SJSA1 (cell line): Measurements from ENCODE around the gene SOX10. TPM values are rescaled to one million over a fixed set of nuclear protein-coding genes. Genes with fewer than 3 reads are reported as not detected.
"Not testable (repeated sequence)": the region's sequence is repeated elsewhere in the genome, so short reads cannot be mapped to it uniquely, and the experiment has no call there.

Experiments
- DNase-seq, 2 experiments: peaks; one replicate each; pipeline ENCODE4 v3.0.0-alpha.2; 2015 to 2020; ENCODE audit warnings: low spot score in 2 of 2, low read depth in 1 of 2
- H3K27ac ChIP-seq: fragments of 250-450 bp; sonication (Bioruptor Pico); 2 replicates; pipeline ENCODE4 v1.5.1; 2020; ENCODE audit warnings: mild to moderate bottlenecking, moderate library complexity
- H3K27me3 ChIP-seq: fragments of 250-450 bp; sonication (Bioruptor Pico); replicated peaks from 2 replicates; pipeline ENCODE4 v1.5.1; 2020; ENCODE audit warnings: mild to moderate bottlenecking, moderate library complexity
- H3K36me3 ChIP-seq: fragments of 250-450 bp; sonication (Bioruptor Pico); 2 replicates; pipeline ENCODE4 v1.5.1; 2020; ENCODE audit warnings: mild to moderate bottlenecking
- H3K4me1 ChIP-seq: fragments of 250-450 bp; sonication (Bioruptor Pico); replicated peaks from 2 replicates; pipeline ENCODE4 v1.6.1; 2021; ENCODE audit warnings: mild to moderate bottlenecking
- H3K4me3 ChIP-seq: fragments of 250-450 bp; sonication (Bioruptor Pico); 2 replicates; pipeline ENCODE4 v1.5.1; 2020; ENCODE audit warnings: mild to moderate bottlenecking
- H3K9me3 ChIP-seq: fragments of 250-450 bp; sonication (Bioruptor Pico); replicated peaks from 2 replicates; pipeline ENCODE4 v1.5.1; 2020; ENCODE audit warnings: mild to moderate bottlenecking
- total RNA-seq: library from RNA; depleted of rRNA; stranded (reverse); fragments of >200 nt; shearing (Covaris generic); gene quantifications from 2 replicates; pipeline ENCODE4 v1.2.3, GENCODE V29; 2014

The SOX10 gene
- total RNA-seq, 1 experiment from 2014 or later = not detected

GRCh38 chr22:37971475-37972434, 12.6 kb downstream of the SOX10 start:
- Histone ChIP-seq H3K27ac (no peak overlapping the region), H3K27me3 (no peaks in the 10 kb centered on the region), H3K4me3 (no peak overlapping the region), H3K4me1 (no peaks in the 10 kb centered on the region), H3K9me3 (no peaks in the 10 kb centered on the region), H3K36me3 (peaks cover 22% of the 10 kb centered on the region)
- DNase-seq = no peak

- H3K36me3 ChIP-seq = peaks cover 31% of the 10 kb centered on the region
- H3K27me3 ChIP-seq = no peaks in the 10 kb centered on the region
- no peak overlapping the region for H3K27ac ChIP-seq
- H3K4me1 ChIP-seq = no peaks in the 10 kb centered on the region
- DNase-seq = no peak
- H3K9me3 ChIP-seq = no peaks in the 10 kb centered on the region
- H3K4me3 ChIP-seq = no peak overlapping the region
These were observed 13.5 kb downstream of the SOX10 start for GRCh38 chr22:37970864-37971263.

DNA sequence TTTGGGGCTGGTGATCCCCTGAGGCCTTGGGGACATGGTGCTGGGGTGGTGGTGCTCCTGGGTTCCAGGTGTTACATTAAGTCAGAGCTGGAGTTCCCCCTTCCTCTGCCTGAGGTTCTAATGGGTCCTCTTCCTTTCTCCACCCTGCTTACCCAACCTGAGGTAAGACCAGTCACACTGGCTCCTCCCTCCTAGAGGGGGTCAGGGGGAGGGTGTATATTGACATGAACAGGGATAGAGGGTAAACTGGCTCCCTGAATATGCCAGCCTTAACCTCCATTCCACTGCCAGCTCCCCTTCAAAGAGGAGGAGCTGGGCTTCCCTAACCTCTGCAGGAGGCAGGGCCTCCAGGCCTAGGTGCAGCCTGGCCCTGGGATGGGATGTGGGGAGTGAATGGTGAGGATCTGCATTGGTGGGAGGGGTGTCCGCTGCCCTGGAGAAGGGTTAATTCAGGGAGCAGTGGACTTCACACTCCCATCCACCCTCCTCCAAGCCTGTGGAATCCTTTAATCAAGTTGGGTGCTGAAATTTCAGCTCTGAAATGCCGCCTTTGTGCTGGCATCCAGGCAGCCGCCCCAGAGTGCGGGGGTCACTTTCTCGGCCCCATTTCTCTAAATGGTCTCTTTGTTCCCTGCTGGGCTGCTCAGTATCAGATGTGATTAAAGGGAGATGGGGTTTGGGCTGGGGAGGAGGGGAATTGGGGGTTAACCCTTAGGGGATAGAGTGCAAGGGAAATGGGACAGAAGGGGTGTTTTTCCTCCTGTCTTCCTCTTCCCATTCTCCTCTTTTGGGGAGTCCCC, 15.7 kb downstream of the SOX10 start:
- H3K27me3 ChIP-seq = no peaks in the 10 kb centered on the region
- no peak overlapping the region for H3K4me3 ChIP-seq
- no peaks in the 10 kb centered on the region for H3K4me1 ChIP-seq
- no peak for DNase-seq
- H3K36me3 ChIP-seq = peaks cover 46% of the 10 kb centered on the region
- no peaks in the 10 kb centered on the region for H3K9me3 ChIP-seq
- no peak overlapping the region for H3K27ac ChIP-seq

DNA sequence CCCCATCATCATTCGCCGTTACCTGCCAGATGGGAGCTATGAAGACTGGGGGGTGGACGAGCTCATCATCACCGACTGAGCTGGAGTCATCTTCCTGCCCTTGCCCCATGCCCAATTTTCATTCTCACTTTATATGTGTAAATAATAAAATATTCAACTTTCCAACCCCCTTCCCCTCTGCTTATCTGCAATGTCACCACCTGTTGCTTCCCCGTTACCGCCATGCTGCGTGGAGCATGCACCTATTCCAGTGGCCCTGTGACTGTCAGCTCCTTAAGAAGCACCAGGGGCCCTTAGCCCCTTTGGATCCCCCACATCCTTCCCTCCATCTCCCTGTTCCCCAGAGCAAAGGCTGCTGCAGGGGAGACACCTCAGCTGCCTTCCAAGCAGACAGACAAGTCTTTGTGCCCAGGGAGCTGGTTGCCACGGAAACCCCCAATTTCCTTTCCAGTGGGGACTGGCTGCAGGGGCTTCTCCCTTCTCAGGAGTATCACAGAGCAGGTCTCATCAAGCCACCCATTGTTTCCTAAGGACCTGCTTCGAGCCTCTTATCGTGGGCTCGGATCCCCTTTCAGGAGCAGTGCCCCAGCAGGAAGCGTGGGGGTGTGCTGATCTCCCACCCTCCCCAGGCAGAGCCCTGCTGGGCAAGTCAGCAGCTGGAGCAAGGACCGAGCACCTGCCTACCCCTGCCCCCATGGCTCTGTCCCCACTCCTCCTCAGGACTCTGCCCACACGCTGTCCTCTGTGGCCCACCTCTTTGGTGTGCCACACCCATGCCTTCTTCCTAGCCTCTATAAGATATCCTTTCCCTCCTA, 16.5 kb downstream of the SOX10 start:
- Histone ChIP-seq H3K4me3 (no peak overlapping the region), H3K27me3 (no peaks in the 10 kb centered on the region), H3K9me3 (no peaks in the 10 kb centered on the region), H3K4me1 (no peaks in the 10 kb centered on the region), H3K36me3 (peaks cover 54% of the 10 kb centered on the region), H3K27ac (no peak overlapping the region)
- DNase-seq = no peak

- no peak overlapping the region for H3K4me3 ChIP-seq
- H3K4me1 ChIP-seq = no peaks in the 10 kb centered on the region
- H3K27me3 ChIP-seq = no peaks in the 10 kb centered on the region
- H3K27ac ChIP-seq = no peak overlapping the region
- DNase-seq = no peak
- H3K9me3 ChIP-seq = no peaks in the 10 kb centered on the region
- peaks cover 59% of the 10 kb centered on the region for H3K36me3 ChIP-seq
These were observed 17.2 kb downstream of the SOX10 start for GRCh38 chr22:37967147-37967546.

- Histone ChIP-seq H3K4me3 (no peak overlapping the region), H3K9me3 (no peaks in the 10 kb centered on the region), H3K4me1 (no peaks in the 10 kb centered on the region), H3K27ac (no peak overlapping the region), H3K27me3 (no peaks in the 10 kb centered on the region), H3K36me3 (peaks cover 68% of the 10 kb centered on the region)
- no peak for DNase-seq
These were observed 18.3 kb downstream of the SOX10 start for GRCh38 chr22:37965940-37966664.

GRCh38 chr22:37961062-37961461, 23.3 kb downstream of the SOX10 start:
- no peaks in the 10 kb centered on the region for H3K4me1 ChIP-seq
- H3K36me3 ChIP-seq = peaks cover 76% of the 10 kb centered on the region
- no peak overlapping the region for H3K4me3 ChIP-seq
- DNase-seq = no peak
- no peak overlapping the region for H3K27ac ChIP-seq
- H3K27me3 ChIP-seq = no peaks in the 10 kb centered on the region
- no peaks in the 10 kb centered on the region for H3K9me3 ChIP-seq

DNA sequence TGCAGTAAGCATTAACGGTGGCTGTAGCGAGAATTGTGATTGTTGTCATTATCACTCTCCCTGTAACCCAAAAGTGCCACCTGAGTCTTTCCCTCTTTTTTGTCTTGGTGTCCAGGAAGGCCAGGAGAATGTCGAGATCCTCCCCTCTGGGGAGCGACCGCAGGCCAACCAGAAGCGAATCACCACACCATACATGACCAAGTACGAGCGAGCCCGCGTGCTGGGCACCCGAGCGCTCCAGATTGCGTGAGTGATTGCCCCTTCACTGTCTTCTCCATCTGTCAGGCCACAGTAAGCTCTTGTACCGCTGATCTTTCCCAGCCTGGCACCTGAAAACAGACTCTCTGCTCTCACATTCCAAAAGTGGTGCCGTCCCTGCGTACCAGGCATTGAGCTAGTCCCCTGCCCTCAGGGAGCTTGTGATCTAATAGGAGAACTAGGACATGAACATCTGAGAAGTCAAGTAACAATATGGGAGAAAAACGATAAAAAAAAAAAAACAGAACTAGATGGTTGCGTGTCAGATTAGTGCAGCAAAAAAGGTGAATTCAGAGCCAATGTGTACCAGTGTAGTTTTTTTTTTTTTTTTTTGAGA, 25.0 kb downstream of the SOX10 start:
- H3K27ac ChIP-seq = no peak overlapping the region
- peaks cover 5% of the 10 kb centered on the region; the same call in 1 of the 2 replicates for H3K4me1 ChIP-seq
- H3K27me3 ChIP-seq = no peaks in the 10 kb centered on the region
- no peak overlapping the region for H3K4me3 ChIP-seq
- peaks cover 60% of the 10 kb centered on the region for H3K36me3 ChIP-seq
- no peak for DNase-seq
- H3K9me3 ChIP-seq = no peaks in the 10 kb centered on the region

GRCh38 chr22:37957232-37957631, 27.1 kb downstream of the SOX10 start:
- Histone ChIP-seq H3K4me1 (peaks cover 12% of the 10 kb centered on the region), H3K27ac (no peak overlapping the region)

DNA sequence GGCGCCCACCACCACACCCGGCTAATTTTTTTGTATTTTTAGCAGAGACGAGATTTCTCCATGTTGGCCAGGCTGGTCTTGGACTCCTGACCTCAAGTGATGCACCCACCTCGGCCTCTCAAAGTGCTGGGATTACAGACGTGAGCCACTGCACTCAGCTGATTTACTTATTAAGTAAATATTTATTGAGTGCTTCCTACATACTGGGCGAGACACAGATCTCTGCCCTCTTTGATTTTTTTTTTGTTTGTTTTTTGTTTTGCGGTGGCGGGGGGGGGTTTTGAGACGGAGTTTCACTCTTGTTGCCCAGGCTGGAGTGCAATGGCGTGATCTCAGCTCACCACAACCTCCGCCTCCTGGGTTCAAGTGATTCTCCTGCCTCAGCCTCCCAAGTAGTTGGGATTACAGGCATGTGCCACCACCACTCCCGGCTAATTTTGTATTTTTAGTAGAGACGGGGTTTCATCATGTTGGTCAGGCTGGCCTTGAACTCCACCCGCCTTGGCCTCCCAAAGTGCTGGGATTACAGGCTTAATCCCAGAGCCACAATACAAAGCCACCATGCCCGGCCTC, 28.4 kb downstream of the SOX10 start:
- DNase-seq = not testable (repeated sequence)
- H3K4me1 ChIP-seq = peaks cover 12% of the 10 kb centered on the region

More at GRCh38 chr22:37957232-37957631, 27.1 kb downstream of the SOX10 start:
- H3K4me3 ChIP-seq = no peak overlapping the region
- H3K9me3 ChIP-seq = no peaks in the 10 kb centered on the region
- no peak for DNase-seq
- no peaks in the 10 kb centered on the region for H3K27me3 ChIP-seq
- H3K36me3 ChIP-seq = peaks cover 51% of the 10 kb centered on the region

GRCh38 chr22:37954686-37955085, 29.7 kb downstream of the SOX10 start:
- Histone ChIP-seq H3K36me3 (peaks cover 31% of the 10 kb centered on the region), H3K27me3 (no peaks in the 10 kb centered on the region), H3K4me3 (peak overlapping the region; percentile 86; the same call in 1 of the 2 replicates), H3K4me1 (peaks cover 12% of the 10 kb centered on the region), H3K9me3 (no peaks in the 10 kb centered on the region), H3K27ac (no peak overlapping the region)
- no peak for DNase-seq

More for the DNA sequence above, 28.4 kb downstream of the SOX10 start:
- not testable (repeated sequence) for H3K4me3 ChIP-seq, H3K27ac ChIP-seq, H3K9me3 ChIP-seq, H3K27me3 ChIP-seq
- peaks cover 39% of the 10 kb centered on the region for H3K36me3 ChIP-seq

DNA sequence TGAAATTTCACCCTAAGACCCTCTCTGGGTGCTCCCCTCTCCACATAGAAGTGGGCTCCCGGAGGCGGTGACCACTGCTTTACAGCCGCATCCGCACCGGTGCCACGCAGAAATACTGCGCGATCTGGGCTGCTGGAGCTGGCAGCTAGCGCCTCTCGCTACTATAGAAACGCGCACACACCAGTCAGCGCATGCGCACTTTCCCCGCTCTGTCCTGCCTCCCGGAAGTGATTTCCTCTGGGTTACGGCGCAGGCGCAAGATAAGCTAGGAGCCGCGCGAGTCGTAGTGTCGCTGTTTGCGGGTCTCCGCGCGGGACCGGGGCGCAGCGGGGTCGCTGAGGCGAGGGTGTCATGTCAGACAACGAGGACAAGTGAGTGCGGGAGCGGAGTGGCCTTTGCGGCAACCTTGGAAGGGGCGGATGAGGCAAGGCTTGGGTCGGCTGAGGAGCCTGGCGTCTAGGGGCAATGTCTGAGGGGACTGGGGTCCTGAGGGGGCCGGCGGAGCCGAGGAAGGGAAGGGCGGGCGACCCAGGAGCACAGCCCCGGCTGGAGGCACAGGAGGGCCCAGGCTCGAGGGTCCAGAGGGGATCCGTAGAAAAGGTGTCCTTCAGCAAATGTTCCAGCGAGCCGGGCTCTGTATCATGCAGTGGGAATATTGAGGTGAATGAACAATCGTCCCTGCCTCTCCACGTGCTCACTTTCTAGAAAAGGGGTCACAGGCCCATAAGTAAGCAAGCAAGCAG, 30.7 kb downstream of the SOX10 start, which contains the start of the genes C22orf23 and POLR2F:
Gene C22orf23 (minus strand): TSS at position 165 of the 743 bp plus-strand sequence. CDS start 452 bp downstream, outside the sequence.
Gene POLR2F (plus strand): TSS at position 263 of the 743 bp plus-strand sequence. CDS start 89 bp downstream, at position 352.
- H3K27me3 ChIP-seq = no peaks in the 10 kb centered on the region
- H3K27ac ChIP-seq = no peak within 1 kb of the TSS
- peaks cover 12% of the 10 kb centered on the region for H3K4me1 ChIP-seq
- peak within 1 kb of the TSS; percentile 86 for H3K4me3 ChIP-seq
- H3K9me3 ChIP-seq = no peaks in the 10 kb centered on the region
- H3K36me3 ChIP-seq = peaks cover 22% of the 10 kb centered on the region
- peak; percentile 89 to 96 for DNase-seq
